ENCODE data around the gene OR6J1.
A peak's percentile ranks its signal among the peaks of the same experiment; 100 is the strongest.
"Not testable (repeated sequence)": the region's sequence is repeated elsewhere in the genome, so short reads cannot be mapped to it uniquely, and the experiment has no call there.

Gene OR6J1

DNA sequence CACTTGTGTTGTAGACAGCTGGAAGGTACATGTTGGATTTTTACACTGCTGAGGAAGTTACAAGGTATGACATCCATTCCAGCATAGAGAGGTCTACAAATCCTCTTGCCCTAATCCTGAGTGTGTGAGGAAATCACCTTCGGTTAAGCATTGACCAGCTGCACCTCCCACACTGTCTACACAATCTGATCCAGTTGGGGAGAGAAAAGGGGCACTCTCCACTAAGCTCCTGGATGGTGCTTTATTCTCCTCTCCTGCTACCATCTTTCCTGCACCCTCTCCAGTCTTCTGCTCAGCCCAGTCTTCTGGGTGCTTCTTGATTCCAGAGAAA lies at the start of gene OR6J1:
Gene OR6J1 (minus strand): TSS at position 48 of the 331 bp plus-strand sequence. CDS start 9,541 bp downstream, outside the sequence.
- no peak for DNase-seq

DNA sequence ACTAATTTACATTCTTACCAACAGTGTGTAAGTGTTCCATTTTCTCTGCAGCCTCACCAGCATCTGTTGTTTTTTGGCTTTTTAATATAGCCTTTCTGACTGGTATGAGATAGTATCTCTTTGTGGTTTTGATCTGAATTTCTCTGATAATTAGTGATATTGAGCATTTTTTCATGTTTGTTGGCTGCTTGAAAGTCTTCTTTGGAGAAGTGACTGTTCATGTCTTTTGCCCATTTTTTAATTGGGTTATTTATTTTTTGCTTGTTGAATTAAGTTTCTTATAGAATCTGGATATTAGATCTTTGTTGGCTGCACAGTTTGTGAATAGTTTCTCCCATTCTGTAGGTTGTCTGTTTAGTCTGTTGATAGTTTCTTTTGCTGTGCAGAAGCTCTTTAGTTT lies 48.0 kb upstream of the OR6J1 start:
- DNase-seq, result no peak

DNA sequence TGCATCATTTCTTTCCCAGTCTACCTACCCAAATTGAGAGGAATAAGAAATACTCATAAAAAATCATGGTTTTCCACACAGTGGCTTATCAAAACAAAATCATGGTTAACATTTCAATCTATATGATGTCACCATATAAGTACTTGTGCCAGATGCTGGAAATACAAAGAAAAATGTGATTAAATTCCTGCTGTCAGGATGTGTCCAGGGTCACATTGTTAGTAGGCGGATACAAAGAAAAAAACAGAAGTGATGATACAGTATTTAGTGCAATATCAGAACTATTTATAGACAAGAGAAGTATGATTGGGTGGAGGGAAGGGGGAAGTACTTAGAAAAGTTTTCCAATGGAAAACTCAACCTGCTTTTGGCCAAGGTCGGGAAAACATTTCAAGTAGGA lies 47.0 kb upstream of the OR6J1 start:
- DNase-seq, result no peak

DNA sequence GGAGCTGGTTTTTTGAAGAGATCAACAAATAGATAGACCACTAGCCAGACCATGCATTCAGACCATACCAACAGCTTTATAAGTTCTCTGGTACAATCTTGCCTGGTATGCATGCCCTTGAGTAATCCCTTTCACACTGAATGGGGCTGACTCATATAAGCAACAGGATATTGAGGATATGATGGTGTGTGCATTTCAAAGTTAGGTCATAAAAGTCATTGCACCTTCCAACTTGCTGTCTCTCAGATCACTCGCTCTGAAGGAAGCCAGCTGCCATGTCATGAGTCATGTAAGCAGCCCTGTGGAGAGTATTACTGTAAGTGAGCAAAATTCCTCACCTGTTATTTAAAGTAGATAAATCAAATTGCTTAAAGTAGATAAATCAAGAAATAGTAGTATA lies 45.0 kb upstream of the OR6J1 start:
- no peak for DNase-seq

DNA sequence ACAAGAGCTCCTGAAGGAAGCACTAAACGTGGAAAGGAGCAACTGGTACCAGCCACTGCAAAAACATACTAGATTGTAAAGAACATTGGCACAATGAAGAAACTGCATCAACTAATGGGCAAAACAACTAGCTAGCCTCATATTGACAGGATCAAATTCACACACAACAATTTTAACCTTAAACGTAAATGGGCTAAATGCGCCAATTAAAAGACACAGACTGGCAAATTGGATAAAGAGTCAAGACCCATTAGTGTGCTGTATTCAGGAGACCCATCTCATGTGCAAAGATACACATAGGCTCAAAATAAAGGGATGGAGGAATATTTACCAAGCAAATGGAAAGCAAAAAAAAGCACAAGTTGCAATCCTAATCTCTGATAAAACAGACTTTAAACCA lies 43.8 kb upstream of the OR6J1 start:
- not testable (repeated sequence) for DNase-seq

DNA sequence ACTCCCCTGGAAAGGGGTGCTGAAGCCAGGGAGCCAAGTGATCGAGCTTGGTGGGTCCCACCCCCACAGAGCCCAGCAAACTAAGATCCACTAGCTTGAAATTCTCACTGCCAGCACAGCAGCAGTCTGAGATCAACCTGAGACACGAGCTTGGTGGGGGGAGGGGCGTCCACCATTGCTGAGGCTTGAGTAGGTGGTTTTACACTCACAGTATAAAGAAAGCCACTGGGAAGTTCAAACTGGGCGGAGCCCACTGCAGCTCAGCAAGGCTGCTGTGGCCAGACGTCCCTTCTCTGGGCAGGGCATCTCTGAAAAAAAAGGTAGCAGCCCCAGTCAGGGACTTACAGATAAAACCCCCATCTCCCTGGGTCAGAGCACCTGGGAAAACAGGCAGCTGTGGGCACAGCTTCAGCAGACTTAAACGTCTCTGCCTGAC lies 42.0 kb upstream of the OR6J1 start:
- DNase-seq, result not testable (repeated sequence)

DNA sequence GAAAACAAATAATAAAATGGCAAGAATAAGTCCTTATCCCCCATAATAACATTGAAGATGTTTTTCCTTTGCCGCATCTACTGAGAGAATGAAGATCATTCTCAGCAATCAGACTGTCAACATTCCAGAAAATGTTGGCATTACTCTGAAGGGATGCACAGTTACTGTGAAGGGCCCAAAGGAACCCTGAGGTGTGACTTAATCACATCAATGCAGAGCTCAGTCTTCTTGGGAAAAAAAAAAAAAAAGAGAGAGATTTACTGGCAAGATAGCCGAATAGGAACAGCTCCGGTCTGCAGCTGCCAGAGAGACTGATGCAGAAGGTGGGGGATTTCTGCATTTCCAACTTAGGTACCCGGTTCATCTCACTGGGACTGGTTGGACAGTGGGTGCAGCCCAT lies 41.3 kb upstream of the OR6J1 start:
- DNase-seq, result no peak

DNA sequence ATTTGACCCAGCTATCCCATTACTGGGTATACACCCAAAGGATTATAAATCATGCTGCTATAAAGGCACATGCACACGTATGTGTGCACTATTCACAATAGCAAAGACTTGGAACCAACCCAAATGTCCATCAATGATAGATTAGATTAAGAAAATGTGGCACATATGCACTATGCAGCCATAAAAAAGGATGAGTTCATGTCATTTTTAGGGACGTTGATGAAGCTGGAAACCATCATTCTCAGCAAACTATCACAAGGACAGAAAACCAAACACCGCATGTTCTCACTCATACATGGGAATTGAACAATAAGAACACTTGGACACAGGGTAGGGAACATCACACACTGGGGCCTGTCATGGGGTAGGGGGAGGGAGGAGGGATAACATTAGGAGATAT lies 39.3 kb upstream of the OR6J1 start:
- DNase-seq, result not testable (repeated sequence)

DNA sequence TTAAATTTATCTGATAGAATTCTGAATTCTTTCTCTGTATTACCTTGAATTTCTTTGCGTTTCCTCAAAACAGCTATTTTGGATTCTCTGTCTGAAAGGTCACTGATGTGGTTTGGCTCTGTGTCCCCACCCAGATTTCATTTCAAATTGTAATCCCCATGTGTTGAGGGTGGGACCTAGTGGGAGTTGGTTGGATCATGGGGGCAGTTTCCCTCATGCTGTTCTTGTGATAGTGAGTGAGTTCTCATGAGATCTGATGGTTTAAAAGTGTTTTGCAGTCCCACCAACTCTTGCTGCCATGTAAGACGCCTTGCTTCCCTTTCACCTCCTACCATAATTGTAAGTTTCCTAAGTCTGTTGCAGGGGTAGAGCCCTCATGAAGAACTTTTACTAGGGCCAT lies 34.1 kb upstream of the OR6J1 start:
- no peak for DNase-seq

DNA sequence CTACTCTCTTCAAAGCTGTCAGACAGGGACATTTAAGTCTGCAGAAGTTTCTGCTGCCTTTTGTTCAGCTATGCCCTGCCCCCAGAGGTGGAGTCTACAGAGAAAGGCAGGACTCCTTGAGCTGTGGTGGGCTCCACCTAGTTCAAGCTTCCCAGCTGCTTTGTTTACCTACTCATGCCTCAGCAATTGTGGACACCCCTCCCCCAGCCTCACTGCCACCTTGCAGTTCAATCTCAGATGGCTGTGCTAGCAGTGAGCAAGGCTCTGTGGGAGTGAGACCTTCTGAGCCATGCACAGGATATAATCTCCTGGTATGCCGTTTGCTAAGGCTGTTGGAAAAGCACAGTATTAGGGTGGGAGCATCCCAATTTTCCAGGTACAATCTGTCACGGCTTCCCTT lies 33.4 kb upstream of the OR6J1 start:
- not testable (repeated sequence) for DNase-seq

GRCh38 chr14:22671622-22672021 lies 27.5 kb upstream of the OR6J1 start:
- DNase-seq, result no peak

GRCh38 chr14:22668863-22669262 lies 24.7 kb upstream of the OR6J1 start:
- no peak for DNase-seq

- no peak for DNase-seq
Measured at GRCh38 chr14:22668417-22668816, 24.3 kb upstream of the OR6J1 start.

- DNase-seq, result no peak
Measured at GRCh38 chr14:22667881-22668280, 23.7 kb upstream of the OR6J1 start.

DNA sequence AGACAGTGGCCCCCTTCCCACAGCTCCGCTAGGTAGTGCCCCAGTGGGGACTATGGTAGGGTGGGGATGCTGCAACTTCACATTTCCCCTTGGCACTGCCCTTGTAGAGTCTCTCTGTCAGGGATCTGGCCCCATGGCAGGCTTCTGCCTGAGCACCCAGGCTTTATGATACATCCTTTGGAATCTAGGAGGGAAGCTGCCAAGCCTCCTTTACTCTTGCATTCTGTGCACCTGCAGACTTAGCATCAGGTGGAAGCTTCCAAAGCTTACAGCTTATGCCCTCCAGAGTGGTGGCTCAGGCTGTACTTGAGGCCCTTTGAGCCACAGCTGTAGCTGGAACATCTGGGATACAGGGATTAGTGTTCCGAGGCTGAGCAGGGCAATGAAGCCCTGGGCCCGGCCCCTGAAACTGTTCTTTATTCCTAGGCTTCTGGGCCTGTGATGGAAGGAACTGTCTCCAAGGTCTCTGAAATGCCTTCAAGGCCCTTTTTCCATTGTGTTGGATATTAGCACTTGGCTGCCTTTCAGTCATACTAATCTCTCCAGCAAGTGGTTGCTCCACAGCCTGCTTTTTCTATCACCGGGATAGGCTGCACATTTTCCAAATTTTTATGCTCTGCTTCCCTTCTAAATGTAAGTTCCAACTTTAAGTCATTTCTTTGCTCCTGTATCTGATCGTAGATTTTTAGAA lies 22.2 kb upstream of the OR6J1 start:
- DNase-seq, result no peak

DNA sequence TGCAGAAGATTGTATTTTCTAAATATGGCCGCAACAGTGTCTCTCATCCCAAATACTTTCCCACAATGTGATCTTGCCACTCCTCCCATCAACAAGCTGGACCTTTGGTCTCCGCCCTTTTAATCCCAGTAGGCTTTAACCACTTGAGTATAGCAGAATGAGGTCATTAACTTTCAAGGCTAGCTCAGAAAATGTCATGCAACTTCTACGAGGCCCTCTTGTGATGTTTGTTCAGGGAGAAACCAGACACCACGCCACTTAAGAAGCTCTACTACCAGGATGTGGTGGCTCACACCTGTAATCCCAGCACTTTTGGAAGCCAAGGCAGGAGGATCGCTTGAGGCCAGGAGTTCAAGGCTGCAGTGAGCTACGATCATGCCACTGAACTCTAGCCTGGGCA lies 20.1 kb upstream of the OR6J1 start:
- no peak for DNase-seq

- no peak for DNase-seq
Measured at GRCh38 chr14:22660654-22661053, 16.5 kb upstream of the OR6J1 start.

DNA sequence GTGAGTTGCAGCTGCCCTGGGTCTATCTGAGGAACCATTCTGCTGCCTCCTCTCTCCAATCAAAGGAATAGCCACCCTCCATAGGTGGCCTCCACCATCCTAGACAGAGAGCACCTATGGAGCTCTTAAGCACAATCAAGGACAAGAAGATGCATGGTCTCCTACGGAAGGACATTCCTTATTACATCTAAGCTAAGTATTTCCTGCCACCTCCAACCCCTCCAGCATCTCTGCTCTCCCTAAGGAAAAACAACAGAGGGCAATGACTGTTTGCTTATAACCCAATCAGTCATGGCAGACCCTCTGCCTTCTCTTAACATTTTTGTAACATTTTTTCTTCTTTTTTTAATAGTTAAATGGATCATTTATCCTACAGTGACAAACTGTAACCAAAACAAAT lies 14.8 kb upstream of the OR6J1 start:
- no peak for DNase-seq

DNA sequence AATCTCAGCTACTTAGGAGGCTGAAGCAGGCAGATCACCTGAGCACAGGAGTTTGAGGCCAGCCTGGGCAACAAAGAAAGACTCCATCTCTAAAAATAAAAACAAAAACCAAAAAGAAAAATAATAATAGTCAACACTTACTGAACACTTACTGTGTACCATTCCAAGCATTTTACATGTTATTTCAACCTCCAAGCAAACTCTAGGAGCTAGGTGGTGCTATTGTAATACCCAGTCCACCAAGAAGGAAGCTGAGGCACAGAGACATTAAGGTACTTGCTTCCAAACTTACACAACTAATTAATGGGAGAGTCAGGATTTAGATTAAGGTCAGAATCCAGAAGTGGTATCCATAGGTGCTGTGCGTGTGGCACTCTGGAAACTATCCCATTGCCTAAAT lies 13.7 kb upstream of the OR6J1 start:
- no peak for DNase-seq

DNA sequence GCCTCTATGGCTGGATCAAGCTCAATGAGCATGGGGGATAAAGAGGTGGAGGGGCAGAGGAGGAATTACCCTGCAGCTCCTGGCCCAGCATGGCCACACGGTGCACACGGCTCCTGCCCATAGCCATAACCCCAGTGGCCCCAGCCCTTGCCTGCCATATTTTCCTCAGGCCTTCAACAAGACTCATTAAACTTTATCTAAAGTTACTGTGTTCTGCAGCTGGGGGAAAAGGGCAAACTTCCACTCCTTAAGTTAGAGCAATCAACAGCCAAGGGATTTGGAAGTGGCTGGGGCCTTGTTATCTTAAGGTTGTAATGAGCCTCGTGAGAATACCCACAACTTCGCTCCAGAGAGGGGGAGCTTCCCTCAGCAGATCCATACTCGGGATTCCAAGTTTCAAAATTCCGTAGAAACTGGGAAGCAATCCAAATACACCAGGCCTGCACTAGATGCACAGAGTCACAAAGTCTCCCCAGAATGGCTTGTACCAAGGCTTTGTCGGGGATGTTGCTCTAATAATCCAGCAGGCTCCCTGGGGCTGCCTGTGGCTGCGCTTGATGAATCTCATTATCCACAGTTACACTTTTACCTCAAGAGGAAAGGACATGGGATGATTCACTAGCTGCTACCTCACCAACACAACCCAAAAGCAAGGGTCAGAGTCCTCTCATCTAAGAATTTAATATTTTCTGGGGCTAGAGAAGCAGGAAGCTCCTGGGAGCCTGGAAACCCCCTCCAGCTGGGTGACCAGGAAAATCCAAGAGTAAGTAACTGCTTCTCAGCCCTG lies 13.0 kb upstream of the OR6J1 start:
- DNase-seq, result no peak

GRCh38 chr14:22656226-22656625 lies 12.1 kb upstream of the OR6J1 start:
- DNase-seq, result no peak

- peak; percentile 77 for DNase-seq
Measured at GRCh38 chr14:22653012-22653621, 9.0 kb upstream of the OR6J1 start.

- no peak for DNase-seq
Measured at GRCh38 chr14:22651586-22651985, 7.4 kb upstream of the OR6J1 start.

DNA sequence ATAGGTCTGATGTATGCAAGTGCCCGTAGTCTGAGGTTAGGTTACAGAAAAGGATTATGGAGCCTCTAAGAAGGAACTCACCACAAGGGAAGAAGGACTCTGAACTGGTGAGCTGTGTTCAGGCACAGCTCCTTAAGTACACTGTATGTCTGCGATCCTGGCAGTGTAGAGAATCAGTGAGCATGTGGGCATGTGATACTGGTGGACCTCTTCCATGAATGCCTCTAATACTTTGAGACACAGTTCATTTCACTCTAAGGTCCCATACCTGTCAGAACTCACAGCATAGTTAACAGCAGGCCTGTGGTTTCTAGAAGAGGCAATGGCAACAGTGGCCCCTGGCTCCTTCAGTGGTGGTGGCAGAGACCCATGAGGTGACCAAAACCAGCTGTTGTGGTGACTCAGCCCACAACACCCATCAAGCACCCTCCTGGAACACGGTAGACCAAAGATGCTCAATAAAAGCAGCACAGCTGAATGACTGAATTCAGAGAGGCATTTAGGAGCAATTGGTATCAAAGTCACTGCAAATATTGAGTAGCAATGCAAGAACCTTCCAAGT lies 6.9 kb upstream of the OR6J1 start:
- no peak for DNase-seq

All from activated effector memory CD4-positive, alpha-beta T cell treated with anti-CD3 and anti-CD28 coated beads, Interleukin-2, amount 50 U/mL, for 16 hours (primary cell).